Inflammatory macrophage treated with lipopolysaccharide for 1 hour (primary cell): ENCODE results near the gene POLD3.
"Not testable (repeated sequence)": the region's sequence is repeated elsewhere in the genome, so short reads cannot be mapped to it uniquely, and the experiment has no call there.

Experiments
- DNase-seq, 2 donors: peaks; one replicate each; pipeline ENCODE4 v3.0.0-alpha.2; 2020 to 2022

POLD3 gene

GRCh38 chr11:74639533-74639932, 47.2 kb downstream of the POLD3 start:
- no peak for DNase-seq

- DNase-seq: no peak
Observed at GRCh38 chr11:74641289-74641688, 48.9 kb downstream of the POLD3 start.

DNA sequence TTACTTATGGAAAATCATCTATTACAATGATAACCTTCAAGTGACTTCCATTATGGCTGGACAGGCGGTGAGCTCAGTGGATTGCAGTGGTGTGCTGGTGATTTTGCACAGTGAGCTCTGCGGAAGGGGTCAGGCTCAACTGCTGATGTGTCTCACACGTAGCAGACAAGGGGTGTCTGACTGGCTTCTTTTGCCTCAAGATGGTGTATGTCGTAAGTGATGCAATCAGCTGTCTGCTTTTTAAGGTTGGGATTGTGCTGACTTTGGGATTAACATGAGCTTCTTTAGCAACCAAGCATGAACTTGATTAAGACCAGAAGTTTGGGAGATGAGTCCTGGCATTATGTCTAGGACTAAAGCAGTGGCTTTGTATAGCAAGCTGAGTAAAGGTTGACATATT, 49.5 kb downstream of the POLD3 start:
- DNase-seq: no peak

- no peak for DNase-seq
Observed at GRCh38 chr11:74642912-74643311, 50.5 kb downstream of the POLD3 start.

DNA sequence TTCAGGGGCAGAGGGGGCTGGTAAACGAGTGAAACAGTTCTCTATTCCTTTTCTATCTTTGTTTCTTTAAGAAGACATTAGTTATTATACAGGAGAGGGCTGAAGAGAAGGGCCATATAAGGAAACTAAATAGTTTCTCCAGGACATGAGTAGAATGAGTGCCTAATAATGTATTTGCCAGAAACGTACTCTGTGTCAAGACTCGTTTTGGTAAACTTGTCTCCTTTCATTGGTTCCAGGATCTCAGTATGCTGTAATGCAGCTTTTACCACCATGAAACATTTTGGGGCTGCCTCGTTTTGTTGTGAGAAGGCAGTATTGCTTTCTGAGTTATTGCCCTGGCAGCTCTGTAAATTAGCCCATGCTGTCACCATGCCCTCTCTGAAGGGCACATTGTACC, 51.7 kb downstream of the POLD3 start:
- no peak for DNase-seq

- DNase-seq: no peak
Observed at GRCh38 chr11:74646215-74646614, 53.8 kb downstream of the POLD3 start.

DNA sequence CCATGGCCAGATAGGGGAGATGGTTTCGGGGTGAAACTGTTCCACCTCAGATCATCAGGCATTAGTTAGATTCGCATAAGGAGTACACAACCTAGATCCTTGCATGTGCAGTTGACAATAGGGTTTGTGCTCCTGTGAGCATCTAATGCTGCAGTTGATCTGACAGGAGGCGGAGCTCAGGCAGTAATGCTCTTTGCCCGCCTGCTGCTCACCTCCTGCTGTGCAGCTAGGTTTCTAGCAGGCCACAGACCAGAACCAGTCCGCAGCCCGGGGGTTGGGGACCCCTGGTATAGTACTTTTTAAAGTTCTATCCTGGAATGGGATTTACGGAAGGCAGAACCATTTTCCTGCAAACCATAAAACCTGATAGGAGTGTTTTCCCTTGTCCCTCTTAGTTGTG, 54.6 kb downstream of the POLD3 start:
- DNase-seq: no peak

- DNase-seq: no peak
Observed at GRCh38 chr11:74647404-74647803, 55.0 kb downstream of the POLD3 start.

DNA sequence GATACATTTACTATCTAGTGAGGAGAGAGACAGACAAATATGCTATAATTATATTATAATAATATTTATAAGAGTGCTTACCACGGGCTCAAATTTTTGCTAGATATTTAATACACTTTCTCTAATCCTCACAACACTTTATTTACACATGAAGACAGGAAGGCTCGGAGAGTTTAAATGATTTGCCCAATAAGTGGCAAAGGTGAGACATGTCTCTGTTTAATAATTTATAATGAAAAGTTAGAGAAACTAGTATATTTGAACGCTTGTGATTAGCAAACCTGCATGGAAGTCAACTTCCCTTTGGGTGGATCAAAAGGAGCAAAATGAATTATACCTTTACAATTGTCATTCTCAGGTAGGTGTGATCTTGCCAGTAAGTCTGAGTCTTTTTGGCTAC, 55.4 kb downstream of the POLD3 start:
- no peak for DNase-seq

- no peak for DNase-seq
Observed at GRCh38 chr11:74648894-74649293, 56.5 kb downstream of the POLD3 start.

DNA sequence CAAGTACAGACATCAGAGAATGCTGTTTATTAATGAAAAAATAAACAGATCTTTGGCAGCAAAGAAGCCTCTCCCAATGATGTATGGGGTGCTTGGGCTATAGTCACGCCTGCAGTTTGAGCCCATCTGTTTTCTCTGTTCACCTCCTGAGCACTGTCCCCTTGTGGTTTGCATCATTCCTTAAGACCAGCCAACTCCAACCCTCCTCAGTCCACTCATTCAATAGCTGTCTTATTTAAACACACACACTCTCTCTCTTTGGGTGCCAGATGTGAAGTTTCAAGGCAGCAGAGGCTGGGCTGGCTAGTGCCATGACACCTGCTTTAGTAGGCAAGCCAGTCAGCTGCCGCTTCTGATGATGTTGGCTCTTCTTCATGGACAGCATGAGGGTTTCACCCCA, 58.1 kb downstream of the POLD3 start:
- no peak for DNase-seq

- DNase-seq: no peak
Observed at GRCh38 chr11:74654976-74655375, 62.6 kb downstream of the POLD3 start.

GRCh38 chr11:74659124-74659523, 66.7 kb downstream of the POLD3 start:
- not testable (repeated sequence) for DNase-seq

GRCh38 chr11:74662487-74663103, 70.2 kb downstream of the POLD3 start:
- no peak for DNase-seq

GRCh38 chr11:74663315-74663714, 70.9 kb downstream of the POLD3 start:
- DNase-seq: no peak

DNA sequence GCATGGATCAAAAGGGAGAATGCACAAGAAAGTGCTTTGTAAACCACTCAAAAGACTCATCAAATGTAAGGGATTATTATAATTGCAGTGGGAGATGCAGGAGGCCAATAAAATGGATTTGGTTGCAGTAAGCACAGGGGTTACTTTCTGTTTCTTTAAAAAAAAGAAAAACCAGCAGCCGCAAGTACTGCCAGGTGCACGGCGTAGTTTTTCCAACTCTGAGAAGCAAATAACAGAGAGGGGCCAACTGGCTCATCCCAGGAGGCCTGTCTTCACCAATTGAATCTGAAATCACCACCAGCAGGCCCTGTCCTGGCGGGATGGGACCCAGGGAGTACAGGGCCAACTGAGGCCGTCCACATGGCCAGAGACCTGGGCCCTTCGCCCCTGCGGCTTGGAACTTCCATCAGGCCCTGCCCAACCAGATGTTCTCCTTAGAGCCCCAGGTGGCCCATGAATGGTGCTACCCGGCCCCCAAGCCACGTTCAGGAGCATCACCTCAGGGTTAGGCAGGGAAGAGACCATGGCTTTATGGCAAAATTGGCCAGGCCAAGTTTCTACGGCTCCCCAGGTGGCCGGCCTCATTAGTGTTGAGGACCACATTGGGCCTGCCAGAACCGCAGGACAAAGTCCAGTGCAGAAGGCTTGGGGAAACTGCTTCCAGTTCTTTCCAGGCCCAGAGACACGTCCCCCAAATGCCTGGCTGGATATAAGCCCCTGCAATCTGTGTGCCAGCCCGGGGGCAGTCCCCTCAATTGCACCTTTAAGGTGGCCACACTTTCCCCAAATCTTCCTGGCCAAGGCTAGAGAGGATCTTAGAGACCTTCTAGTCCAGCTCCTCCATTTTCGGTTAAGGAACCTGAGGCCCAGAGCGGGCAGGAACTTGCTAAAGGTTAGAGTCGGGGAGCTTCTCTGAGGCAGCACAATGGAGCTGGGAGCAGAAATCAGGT, 77.1 kb downstream of the POLD3 start:
- no peak for DNase-seq

DNA sequence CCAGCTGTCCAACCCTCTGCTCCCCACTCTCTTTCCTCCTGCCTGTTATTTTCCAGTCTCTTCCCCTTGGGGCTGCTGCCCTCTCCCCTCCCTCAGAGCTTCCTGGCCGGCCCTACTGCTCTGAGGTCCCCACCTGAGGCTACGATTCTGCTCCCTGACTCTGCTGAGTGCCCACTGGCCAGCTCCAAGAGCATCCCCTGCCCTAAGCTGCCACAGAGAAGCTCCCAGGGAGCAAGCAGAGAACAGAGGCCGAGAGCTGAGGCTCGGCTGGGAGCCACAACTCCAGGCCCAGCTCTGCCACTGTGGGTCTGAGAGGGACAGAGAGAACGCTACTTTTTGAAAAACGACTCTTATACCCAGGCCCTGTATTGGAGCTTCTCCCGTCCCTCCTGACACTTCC, 77.8 kb downstream of the POLD3 start:
- DNase-seq: no peak

- no peak for DNase-seq
Observed at GRCh38 chr11:74671520-74672196, 79.3 kb downstream of the POLD3 start.

GRCh38 chr11:74672332-74672955, 80.1 kb downstream of the POLD3 start:
- DNase-seq: no peak

- DNase-seq: peak; percentile 41 to 65
Observed at GRCh38 chr11:74672956-74673692, 80.7 kb downstream of the POLD3 start.

DNA sequence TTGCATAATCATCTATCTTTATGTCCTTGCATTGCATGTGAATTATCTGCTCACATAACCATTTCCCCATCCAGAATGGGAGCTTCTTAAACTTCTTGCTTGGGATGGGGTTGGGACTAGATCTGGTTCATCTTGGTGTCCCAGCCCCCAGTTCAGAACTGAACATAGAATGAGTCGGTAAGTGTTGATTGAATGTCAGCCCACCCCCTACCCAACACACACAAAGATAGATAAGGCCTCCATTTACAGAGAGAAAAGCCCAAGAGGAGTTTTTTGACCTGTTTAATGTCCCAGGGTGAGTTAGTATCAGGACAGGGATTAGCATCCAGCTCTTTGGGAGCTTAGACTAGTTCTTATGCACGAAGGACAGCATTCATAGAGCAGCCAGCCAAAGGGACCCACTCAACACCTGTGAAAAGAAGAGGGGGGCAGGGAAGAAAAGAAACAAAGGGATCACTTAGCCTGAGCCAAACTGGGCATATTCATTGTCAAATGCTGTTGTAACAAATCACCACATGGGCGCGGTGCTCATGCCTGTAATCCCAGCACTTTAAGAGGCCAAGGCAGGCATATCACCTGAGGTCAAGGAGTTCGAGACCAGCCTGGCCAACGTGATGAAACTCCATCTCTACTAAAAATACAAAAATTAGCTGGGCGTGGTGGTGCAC, 81.4 kb downstream of the POLD3 start:
- no peak for DNase-seq

DNA sequence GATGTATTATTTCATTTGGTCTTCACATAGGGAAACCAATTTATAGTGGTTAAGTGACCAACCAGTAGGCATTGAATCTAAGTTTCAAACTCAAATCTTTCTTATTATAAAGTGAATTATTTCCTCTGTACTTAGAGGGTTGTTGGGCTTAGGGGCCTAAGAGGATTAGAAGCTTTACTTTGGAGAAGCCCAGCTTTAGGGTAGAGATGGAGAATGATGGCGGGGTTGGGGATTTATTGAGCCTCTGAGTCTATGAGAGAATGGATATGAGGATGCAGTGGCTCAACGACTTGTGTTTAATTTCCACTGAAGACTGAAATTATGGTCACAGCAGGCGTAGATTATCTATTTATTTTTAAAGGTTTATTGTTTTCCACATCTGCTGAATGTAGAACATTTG, 83.4 kb downstream of the POLD3 start:
- DNase-seq: no peak
